ENCODE data around the gene ADPRHL1.
"Not testable (repeated sequence)": the region's sequence is repeated elsewhere in the genome, so short reads cannot be mapped to it uniquely, and the experiment has no call there.

ADPRHL1 gene

DNA sequence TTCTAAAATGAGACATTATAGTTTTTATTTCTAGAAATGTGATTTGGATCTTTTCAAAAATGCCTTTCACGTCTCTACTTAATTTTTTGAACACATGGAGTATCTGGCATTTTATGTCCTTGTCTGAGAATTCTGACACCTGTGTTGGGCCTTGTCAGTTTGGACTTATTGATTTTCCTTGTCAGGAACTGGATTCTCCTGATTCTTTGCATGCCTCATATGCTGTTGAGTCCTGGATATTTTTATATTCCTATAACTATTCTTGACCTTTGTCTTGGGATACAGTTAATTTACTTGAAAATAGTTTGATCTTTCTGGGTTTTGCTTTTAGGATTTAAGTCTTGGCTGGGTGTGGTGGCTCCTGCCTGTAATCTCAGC, 10.3 kb downstream of the ADPRHL1 start:
- TF ChIP-seq, protein P1, sequence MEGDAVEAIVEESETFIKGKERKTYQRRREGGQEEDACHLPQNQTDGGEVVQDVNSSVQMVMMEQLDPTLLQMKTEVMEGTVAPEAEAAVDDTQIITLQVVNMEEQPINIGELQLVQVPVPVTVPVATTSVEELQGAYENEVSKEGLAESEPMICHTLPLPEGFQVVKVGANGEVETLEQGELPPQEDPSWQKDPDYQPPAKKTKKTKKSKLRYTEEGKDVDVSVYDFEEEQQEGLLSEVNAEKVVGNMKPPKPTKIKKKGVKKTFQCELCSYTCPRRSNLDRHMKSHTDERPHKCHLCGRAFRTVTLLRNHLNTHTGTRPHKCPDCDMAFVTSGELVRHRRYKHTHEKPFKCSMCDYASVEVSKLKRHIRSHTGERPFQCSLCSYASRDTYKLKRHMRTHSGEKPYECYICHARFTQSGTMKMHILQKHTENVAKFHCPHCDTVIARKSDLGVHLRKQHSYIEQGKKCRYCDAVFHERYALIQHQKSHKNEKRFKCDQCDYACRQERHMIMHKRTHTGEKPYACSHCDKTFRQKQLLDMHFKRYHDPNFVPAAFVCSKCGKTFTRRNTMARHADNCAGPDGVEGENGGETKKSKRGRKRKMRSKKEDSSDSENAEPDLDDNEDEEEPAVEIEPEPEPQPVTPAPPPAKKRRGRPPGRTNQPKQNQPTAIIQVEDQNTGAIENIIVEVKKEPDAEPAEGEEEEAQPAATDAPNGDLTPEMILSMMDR (IDR thresholded peaks at IDR 0.05; ENCODE audit: insufficient read depth, low read depth, low read length, missing control alignments) = no peak
- DNase-seq (ENCODE audit: low read depth) = no peak
- H3K4me3 ChIP-seq (ENCODE audit: low read depth, low read length) = no peak overlapping the region

DNA sequence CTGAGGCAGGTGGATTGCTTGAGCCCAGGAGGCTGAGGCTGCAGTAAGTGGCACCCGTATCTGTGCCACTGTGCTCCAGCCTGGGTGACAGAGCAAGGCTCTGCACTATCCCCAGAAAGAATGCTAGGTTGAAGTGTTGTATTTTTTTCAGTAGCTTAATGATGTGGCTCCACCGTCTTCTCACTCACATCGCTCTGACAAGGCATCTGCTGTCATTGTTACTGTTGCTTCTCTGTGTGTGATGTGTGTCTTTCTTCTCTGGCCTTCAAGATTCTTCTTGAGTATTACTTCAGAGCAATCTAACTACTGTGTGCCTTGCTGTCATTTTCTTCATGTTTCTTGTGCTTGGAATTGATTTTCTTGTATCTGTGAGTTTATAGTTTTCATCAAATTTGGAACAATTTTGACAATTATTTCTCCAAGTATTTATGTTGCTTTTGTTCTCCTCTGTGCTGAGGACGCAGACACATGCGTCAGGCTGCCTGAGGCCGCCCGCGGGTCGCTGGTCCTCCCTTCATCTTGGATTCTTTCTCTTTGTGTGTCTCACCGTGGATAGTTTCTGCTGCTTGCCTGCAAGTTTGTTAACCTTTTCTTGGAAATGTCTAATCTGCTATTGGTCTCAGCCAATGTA, 10.8 kb downstream of the ADPRHL1 start:
- H3K4me3 ChIP-seq (ENCODE audit: low read depth, low read length) = no peak overlapping the region
- TF ChIP-seq, protein P1 (IDR thresholded peaks at IDR 0.05; ENCODE audit: insufficient read depth, low read depth, low read length, missing control alignments) = no peak
- no peak for DNase-seq (ENCODE audit: low read depth)

DNA sequence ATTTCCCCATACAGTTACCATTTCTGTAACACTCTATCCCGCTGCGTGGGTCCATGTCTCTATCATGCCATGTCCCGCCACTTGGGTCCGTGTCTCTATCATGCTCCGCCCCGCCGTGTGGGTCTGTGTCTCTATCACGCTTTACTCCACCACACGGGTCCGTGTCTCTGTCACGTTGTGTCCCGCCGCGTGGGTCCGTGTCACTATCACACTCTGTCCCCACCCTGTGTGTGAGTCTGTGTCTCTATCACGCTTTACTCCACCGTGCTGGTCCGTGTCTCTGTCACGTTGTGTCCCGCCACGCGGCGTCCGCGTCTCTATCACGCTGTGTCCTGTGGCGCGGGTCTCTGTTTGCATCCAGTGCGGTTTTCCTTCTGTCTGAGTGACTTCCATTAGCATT, 11.6 kb downstream of the ADPRHL1 start:
- TF ChIP-seq, protein P1 (IDR thresholded peaks at IDR 0.05; ENCODE audit: insufficient read depth, low read depth, low read length, missing control alignments) = no peak
- H3K4me3 ChIP-seq (ENCODE audit: low read depth, low read length) = no peak overlapping the region
- no peak for DNase-seq (ENCODE audit: low read depth)

DNA sequence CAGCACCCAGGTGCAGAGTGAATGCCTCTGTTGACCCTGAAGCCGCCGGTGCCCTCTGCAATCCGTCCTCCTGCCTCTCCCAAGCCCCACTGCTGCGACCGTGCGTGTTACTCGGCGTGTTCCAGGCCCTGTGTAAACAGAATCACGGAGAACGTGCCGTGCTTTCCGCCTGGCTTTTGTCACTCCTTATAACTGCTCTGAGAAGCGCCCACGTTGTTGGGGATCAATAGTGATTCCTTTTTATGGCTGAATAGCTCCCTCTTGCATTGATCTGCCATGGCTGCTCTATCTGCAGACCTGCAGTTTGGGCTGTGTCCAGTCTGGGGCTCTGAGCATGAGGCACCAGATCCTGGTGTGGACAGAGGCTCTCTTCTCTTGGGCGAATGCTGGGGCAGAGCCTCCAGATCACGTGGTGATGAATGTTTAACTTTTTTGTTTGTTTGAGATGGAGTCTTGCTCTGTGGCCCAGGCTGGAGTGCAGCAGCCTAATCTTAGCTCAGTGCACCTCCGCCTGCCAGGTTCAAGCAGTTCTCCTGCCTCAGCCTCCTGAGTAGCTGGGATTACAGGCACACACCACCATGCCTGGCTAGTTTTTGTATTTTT, 15.8 kb downstream of the ADPRHL1 start:
- no peak overlapping the region for H3K4me3 ChIP-seq (ENCODE audit: low read depth, low read length)
- TF ChIP-seq, protein P1 (IDR thresholded peaks at IDR 0.05; ENCODE audit: insufficient read depth, low read depth, low read length, missing control alignments) = no peak
- DNase-seq (ENCODE audit: low read depth) = no peak

DNA sequence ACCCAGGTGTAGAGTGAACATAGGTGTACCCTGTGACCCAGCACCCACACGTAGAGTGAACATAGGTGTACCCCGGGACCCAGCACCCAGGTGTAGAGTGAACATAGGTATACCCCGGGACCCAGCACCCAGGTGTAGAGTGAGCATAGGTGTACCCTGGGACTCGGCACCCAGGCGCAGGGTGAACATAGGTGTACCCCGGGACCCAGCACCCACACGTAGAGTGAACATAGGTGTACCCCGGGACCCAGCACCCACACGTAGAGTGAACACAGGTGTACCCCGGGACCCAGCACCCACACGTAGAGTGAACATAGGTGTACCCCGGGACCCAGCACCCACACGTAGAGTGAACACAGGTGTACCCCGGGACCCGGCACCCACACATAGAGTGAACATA, 16.4 kb downstream of the ADPRHL1 start:
- DNase-seq (ENCODE audit: low read depth); H3K4me3 ChIP-seq (ENCODE audit: low read depth, low read length): not testable (repeated sequence)

DNA sequence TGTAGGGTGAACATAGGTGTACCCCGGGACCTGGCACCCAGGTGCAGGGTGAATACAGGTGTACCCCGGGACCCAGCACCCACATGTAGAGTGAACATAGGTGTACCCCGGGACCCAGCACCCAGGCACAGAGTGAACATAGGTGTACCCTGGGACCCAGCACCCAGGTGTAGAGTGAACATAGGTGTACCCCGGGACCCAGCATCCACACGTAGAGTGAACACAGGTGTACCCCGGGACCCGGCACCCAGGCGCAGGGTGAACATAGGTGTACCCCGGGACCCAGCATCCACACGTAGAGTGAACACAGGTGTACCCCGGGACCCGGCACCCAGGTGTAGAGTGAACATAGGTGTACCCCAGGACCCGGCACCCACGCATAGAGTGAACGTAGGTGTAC, 17.4 kb downstream of the ADPRHL1 start:
- not testable (repeated sequence) for H3K4me3 ChIP-seq (ENCODE audit: low read depth, low read length); DNase-seq (ENCODE audit: low read depth)

DNA sequence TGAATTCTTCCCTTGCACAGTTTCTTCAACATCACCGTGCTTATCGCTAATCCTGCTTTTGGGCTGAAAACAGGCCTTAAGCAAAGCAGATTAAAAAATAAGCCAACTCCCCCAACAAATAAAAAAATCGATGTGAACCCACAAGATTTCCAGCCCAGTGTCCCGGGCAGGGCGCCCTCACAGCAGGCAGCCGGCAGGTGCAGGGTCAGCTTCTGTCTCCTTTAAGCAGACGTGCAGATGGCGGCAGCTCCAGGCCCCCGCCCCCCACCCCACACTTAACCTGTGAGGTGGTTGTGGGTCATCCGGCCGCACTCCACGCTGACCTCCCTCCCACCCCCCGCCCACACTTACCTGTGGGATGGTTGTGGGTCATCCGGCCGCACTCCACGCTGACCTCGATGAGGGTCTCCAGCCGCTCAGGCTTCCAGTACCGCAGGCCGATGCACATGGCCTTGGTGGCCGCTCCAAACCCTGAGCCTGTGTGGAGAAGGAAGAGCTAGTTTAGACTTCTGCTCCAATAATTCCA, 19.8 kb downstream of the ADPRHL1 start:
- TF ChIP-seq, protein P1 (IDR thresholded peaks at IDR 0.05; ENCODE audit: insufficient read depth, low read depth, low read length, missing control alignments) = no peak
- no peak overlapping the region for H3K4me3 ChIP-seq (ENCODE audit: low read depth, low read length)
- DNase-seq (ENCODE audit: low read depth) = no peak
